ENCODE measurements around the gene RNGTT.
"Not testable (repeated sequence)": the region's sequence is repeated elsewhere in the genome, so short reads cannot be mapped to it uniquely, and the experiment has no call there.

The RNGTT gene

DNA sequence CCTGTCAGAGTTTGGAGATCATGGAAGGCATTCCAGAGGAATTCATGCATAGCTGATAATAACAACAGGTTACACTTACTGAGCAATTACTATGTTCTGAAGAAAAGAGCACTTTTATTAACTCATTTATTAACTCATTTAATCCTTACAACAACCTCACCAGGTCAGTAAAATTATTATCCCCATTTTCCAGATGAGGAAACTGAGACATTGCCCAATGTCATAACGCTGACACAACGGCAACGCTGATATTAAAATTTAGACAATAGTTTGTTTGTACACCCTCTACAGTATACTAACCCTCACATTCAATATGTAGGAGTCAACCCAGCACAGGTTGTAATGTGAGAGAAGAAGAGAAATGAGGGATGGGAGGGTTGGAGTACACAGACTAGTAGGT is 105.0 kb downstream of the RNGTT start:
- DNase-seq, result no peak

DNA sequence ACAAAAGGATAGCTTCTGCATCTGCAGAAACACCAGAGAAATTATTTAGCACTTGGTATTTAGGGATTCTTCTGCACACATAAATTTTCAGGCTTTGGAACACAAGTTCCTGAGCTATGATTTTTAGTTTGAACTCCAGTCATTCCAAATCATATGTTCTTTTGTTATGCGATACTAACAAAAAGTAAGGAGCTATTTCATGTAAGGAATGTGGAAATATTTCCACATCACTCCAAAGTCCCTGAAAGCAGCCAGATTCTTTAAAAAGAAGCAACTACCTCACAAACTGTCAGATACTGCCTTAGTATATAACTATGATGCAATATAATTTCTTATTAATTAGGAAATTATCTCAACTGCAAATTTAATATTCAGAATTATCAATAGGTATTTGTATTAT is 106.9 kb downstream of the RNGTT start:
- DNase-seq, result no peak

DNA sequence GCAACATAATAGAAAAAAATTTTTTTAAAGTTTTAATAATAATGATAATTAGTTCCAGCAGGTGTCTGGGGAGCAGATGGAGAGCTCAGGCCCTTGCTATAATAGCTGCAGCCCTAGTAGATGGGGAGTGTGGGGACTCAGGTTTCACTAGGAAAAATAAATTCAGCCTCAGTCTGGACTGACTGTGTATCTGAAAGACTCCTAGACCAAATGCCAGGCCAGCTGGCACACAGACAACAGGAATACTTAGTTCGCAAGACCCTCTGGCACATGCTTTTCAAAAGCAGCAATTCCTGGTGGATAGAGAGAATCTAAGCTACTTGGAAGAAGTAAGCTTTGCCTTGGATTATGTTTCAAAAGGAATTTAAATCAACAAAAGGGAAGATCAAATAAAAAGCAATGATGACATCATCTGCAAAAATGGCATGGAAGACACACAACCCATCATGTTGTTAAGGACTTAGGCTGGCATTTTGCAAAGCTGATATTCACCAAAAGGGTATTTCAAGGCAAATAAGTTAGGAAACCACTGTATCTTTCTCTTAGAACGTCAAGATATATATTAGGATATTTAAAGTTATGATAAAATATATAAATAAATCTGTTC is 107.8 kb downstream of the RNGTT start:
- peak; percentile 45 for DNase-seq

DNA sequence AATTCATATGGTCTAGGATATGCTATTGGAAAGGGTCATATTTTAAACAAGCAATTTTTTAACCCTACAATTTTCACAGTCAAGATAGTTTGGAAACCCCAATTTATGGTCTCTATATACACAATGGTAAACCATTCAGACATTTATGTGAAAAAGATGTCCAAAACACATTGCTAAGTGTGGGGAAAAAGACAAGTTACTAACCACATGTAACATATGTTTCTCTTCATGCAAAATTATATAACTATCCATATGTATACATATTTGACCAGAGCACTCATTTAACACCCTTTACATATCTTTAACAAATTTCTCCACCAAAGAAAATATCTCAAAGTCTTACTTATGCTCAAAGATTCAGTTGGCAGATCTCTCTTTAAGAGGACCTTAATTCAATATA is 110.6 kb downstream of the RNGTT start:
- no peak for DNase-seq

DNA sequence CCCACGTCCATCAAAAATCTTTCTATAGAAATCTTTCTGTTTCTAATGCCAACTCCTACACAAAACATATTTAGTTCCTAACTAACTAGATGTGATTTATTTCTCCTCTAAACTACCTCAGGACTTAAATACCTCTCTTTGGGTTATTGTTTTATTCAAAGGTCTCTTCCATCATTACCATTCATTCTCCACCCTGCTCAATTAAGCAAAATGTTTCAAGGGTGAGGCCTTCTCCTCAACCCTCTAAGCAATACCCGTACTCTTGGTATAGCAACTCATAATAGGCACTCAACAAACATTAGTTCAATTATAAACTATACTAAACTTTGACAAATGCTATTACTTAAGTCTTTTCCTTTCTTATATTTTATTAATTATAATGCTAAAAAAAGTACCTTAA is 111.4 kb downstream of the RNGTT start:
- DNase-seq, result no peak

DNA sequence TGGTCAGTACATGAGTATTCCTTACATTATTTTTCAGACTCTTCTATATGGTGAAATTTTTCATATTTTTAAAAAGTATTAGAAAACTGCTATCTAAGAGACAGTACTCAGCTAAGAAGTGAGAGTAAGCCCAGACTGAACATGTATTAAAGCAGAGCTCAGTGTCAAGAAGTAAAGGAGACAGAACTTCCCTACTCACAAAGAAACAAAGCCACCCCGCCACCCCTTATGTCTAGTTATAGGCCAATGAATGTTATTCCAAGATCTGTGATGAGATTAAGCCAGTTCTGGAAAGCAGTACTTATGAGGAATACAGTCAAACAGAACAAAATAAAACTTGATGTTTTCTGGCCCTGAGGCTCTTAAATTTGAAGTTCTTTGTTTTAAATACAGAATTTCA is 114.5 kb downstream of the RNGTT start:
- DNase-seq, result no peak

DNA sequence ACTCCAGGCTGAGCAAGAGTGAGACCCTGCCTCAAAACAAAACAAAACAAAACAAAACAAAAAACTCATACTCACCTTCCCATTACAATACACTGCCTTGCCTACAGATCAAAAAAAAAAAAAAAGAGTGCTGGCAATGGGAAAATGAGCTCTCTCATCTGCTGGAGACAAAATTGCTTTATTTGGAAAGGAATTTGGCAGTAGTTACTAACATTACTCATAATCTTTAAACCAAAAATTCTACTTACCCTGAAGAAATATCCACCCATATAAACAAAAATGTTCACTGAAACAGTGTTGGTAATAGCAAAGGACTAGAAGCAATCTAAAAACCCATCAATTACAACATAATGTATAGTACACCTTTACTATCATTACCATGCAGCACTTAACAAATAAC is 120.4 kb downstream of the RNGTT start:
- no peak for DNase-seq

DNA sequence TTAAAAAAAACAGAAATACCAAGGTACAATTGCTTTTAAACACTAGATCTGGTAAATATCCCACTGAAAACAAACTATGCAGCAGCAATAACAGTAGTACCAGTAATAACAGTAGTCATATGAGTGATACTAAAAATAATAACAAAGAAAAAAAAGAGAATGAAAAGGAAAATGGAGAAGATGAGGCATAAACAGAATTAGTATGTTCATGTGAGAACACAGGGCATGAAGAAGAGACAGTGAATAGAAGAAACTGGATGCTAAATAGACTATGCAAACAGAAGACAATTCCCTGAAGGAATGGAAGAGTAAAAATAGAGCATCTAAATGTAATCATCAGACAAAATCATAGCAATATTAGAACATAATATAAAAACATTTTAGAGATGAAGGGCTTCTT is 121.1 kb downstream of the RNGTT start:
- DNase-seq, result no peak

DNA sequence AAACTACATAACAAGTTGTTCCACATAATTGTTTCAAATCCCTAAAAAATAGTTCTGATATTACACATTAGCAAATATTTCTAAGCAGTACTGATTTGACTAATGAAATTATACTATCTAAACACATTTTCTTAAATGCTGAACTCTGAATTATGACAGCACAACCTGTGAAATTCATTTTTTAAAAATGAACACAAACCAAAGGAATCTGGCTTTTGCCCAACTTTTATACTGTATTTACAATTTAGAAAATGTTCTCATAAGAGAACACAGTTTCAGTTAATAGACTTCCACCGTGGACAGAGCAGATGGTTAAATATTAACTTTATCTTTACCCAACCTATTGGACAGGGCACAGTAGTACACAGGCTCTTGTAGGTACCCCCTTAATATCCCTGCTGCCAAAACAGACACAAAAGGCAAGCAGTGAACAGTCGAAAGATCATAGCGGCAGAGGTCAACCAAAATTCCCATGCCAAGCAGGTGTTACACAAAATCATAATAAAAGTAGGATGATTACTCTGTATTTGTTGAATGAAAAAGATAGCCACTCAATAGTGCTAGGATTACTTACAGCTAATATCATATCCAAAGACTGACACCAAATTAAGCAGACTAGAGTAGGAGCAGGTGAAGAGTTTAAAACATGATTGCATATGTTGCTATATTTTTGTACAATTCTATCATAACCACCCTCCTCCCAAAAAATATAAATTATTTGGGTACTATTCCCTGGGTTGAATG is 122.5 kb downstream of the RNGTT start:
- DNase-seq, result no peak

DNA sequence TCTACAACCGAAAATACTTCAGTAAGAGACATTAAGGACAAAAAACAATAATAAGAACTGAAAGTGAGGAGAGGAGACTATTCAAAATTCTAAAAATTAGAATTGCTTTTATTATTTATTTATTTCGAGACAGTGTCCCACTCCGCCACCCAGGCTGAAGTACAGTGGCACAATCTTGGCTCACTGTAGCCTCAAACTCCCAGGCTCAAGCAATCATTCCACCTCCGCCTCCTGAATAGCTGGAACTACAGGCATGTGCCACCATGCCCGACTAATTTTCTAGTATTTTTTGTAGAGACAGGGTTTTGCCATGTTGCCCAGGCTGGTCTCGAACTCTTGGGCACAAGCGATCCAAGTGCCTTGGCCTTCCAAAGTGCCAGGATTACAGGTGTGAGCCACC is 123.1 kb downstream of the RNGTT start:
- DNase-seq, result no peak

DNA sequence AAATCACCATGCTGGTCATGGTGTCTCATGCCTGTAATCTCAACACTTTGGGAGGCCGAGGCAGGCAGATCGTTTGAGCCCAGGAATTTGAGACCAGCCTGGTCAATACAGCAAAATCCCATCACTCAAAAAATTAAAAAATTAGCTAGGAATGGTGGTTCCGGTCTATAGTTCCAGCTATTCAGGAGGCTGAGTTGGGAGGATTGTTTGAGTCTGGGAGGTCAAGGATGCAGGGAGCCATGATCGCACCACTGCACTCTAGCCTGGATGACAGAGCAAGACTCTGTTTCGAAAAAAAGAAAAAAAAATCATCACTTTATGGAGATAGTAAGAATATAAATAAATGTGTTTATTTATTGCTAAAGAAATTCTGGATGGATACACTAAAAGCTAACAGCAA is 124.1 kb downstream of the RNGTT start:
- DNase-seq, result no peak

DNA sequence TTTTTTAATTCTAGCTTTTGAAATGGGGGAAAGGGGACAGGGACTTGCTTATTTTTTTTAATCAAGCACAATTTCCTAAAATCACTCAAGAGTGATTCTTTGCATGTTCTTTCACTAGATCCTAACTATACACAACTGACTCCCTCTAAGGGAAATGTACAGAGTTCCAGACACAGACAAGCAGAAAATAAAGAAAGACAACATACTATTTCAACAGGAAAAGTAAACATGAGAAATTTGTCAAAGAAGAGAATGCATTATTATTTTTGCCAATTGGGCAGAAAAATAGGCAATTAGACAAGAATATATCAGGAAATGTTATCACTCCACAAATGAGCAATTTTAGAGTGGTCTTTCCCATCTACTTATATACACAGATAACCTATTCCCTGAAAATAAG is 128.2 kb downstream of the RNGTT start:
- DNase-seq, result no peak

DNA sequence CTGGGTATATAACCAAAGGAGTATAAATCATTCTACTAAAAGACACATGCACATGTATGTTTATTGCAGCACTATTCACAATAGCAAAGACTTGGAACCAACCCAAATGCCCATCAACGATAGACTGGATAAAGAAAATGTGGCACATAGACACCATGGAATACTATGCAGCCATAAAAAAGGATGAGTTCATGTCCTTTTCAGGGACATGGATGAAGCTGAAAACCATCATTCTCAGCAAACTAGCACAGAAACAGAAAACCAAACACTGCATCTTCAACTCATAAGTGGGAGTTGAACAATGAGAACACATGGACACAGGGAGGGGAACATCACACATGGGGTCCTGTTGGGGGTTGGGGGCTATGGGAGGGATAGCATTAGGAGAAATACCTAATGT is 130.3 kb downstream of the RNGTT start:
- DNase-seq, result not testable (repeated sequence)

DNA sequence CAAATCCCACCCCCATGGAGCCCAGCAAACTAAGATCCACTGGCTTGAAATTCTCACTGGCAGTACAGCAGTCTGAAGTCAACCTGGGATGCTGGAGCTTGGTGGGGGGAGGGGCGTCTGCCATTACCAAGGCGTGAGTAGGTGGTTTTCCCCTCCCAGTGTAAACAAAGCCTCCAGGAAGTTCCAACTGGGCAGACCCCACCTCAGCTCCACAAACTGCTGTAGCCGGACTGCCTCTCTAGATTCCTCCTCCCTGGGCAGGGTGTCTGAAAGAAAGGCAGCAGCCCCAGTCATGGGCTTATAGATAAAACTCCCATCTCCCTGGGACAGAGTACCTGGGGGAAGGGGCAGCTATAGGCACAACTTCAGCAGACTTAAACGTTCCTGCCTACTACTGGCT is 135.8 kb downstream of the RNGTT start:
- not testable (repeated sequence) for DNase-seq

DNA sequence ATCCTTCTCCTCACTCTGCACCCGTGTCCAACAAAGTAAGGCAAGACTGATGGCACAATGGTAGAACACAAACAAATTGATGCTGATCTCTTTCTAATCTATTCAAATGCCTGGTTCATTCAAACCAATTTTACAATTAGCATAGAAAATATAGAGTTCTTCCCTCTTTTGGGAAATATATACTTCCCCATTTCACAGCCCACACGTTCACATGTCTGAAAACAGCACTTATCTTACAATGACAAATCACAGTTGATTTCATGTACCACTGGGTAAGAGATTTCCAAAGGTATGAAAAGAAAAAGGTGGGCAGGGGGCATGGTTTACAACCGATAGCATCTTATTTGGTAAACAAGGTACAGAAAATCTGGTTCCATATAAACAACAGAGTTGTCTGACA is 137.6 kb downstream of the RNGTT start:
- DNase-seq, result no peak

DNA sequence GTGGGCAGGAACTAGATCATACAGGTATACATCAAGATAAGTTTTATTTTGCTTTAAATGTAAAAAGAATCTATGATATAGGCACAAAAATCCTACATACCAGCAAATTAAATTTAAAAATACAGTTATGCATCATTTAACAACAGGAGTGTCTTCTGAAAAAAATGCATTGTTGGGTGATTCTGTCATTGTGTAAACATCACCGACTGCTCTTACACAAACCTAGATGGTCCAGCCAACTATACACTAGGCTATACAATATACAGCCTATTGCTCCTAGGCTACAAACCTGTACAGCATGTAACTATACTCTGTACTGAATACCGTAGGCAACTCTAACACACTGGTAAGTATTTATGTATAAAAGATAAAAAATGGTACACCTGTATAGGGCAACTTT is 139.4 kb downstream of the RNGTT start:
- DNase-seq, result no peak

DNA sequence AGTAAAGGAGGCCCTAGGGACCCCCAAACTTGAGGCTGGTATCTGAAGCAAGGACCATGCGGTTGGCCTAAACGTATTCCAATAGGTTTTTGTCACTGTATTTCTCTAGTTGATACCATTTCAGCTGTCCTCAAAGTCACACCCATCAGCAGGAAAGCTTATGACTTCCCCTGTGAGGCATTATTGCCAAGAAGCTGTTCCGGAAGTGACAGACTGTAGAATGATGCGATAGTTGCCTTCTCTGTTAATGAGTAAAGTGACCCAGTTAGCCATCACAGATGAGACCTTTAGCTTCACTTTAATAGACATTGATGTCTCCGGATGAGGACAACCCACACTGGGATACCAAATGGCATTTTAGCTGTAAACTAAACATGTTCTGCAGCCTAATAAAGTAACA is 147.9 kb downstream of the RNGTT start:
- no peak for DNase-seq

DNA sequence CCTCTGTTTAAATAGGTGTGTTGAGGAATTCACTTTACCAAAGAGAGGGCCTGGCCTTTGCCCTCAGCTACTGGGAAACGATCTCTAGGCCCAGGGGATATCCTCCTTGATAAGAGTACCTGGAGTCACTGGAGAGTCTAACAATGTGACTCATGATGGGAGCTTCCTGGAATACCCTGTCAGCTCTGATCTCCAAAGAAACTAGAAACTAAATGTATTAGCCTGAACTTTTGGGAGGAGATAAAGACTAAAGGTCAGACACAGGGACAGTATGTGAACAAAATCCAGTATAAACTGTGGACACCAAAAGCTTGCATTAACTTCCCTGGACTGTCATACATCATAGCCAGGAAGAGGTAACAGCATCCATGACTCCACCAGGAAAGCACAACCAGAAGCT is 148.5 kb downstream of the RNGTT start:
- DNase-seq, result no peak

DNA sequence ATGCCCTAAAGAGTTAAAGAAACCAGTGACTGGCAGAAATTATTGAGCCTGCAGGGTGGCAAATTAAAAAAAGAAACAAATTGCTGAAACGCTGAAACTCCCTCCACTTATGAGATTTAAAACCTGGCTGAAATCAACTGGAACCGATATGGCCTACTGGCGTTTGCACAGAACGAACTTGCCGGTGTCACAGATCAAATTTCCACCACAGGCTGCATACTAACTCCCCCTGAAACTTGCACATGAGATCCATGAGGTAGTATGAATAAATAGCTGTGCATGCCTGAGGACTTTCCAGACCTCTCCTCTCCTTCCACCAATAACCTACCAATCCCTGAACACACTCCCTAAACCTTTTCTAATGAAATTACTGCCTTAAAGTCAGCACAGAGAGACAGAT is 150.4 kb downstream of the RNGTT start:
- no peak for DNase-seq

DNA sequence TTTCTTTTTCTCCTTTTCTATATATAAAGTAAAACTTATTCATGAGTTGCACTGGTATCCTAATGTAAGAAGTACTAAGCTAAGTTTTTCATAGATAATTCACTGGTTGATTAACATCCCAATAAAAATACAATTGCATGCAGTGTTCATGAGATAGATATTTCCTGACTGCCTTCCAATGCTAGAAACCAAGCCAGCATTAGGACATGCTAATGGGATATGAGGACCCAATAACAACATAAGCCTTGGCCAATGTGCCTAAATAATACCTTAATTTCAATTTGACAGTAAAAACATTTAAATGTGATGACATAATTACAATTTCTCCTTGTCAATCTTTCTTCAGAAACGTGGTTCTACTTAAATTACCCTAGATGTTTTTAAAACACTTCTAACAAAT is 152.7 kb downstream of the RNGTT start:
- DNase-seq, result no peak

DNA sequence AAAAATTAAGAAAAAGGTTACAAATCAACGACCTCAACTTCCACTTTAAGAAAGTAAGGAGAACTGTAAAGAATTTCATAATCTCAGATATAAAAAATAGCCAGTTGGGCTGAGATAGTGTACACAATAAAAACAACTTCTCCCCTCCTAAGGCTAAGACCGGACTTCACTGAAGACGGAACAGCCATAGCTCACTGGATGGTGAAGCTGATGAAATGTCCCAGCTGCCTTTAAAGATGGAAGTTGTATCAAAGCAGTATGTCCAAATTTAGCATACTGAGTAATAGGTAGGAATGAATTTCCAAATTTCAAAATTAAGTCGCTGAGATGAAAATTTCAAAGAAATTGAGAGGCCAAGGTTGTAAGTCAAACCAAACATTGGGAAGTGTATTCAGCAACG is 153.3 kb downstream of the RNGTT start:
- no peak for DNase-seq

DNA sequence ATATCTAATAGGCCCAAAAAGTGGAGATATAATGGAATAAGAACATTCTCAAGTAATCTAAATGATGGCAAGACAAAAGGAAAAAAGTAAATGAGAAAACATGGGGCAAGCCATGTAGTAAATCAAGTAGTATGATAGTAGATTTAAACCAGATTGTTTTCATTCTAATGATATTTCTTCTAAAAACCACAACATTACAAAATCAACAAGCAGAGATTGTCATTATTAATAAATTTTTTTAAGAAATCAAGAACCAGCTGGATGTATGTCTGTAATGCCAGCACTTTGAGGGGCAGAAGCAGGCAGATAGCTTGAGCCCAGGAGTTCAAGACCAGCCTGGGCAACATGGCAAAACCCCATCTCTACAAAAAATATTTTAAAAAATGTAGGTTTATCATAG is 155.0 kb downstream of the RNGTT start:
- DNase-seq, result no peak

DNA sequence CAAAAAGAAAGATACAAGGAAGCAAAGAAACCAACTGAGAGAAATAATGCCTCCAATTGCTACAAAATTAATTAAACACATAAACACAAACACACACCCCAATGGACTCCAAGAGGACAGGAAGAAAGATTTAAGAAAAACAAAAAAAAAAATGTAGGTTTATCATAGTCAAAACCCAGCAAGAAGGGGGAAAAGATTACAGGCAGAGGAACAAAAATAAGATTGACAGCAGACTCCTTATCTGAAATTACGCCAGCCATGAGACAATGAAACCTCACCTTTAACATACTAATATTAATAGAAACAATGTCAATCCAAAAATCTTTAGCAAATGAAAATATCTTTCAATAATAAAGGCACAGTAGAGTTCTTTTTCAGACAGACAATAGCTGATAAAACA is 155.8 kb downstream of the RNGTT start:
- no peak for DNase-seq

DNA sequence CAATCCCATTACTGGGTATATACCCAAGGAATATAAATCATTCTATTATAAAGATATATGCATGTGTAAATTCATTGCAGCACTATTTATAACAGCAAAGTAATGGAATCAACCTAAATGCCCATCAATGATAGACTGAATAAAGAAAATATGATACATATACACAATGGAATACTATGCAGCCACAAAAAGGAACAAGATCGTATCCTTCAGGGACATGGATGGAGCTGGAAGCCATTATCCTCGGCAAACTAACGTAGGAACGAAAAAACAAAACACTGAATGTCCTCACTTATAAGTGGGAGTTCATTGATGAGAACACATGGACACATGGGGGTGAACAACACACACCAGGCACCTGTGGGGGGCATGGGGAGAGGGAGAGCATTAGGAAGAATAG is 156.7 kb downstream of the RNGTT start:
- DNase-seq, result no peak

DNA sequence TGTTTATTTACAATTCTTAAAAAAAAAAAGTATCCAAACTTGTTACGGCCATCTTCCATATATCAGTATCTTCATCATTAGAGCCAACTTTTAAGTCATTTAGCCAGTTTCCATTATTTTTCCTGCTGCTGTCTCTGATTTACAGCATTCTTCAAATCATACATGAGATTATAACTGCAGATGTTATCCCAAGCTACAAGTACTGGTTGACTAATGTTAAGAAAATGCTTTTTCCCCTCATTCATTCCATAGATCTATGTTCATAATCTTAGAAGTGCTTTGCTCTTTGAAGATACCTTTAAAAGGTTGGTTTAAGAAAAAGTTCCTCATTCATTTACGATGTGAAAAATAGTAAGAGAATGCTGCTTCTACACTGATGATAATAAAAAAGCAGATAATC is 158.7 kb downstream of the RNGTT start:
- DNase-seq, result no peak
